ENCODE measurements around the gene ARHGAP9. TPM values are rescaled to one million over a fixed set of nuclear protein-coding genes. Genes with fewer than 3 reads are reported as not detected.
"Not testable (repeated sequence)": the region's sequence is repeated elsewhere in the genome, so short reads cannot be mapped to it uniquely, and the experiment has no call there.

ARHGAP9 gene
- total RNA-seq, 1 experiment from 2014 or later, result not detected

DNA sequence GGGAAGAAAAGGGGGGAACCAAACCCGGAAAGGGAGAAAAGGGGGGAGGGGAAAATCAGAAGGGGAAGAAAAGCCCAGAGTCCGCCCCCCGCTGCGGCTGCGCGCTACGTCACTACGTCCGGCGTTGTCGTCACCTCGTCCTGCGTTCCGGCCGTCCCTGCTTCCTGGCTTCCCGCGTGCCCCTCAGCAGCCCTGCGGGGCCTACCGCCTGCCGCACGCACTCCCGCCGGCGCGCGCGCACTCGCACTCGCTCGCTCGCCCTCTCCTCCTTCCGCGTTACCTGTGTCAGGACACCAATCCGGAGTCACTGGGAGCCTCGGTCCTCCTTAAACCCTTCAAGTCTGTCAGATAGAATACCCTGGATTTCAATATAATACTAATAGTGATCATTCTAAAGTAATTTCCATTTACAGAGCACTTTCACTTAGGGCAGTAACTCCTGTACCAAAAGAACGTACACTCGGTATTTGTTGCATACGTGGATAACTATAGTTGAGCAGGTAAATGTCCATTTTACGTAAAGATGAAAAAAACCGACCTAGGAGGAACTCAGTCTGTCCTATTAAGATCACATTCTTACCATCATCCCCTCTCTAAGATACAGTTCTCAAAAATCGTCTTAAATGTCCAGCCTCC, 48.6 kb downstream of the ARHGAP9 start, which contains the start of gene R3HDM2:
TSS of gene R3HDM2 (minus strand) at position 113 of the 636 bp plus-strand sequence. CDS start 120,615 bp downstream, outside the sequence.
- in situ Hi-C loops (cut with HindIII; ENCODE audit: low pct_unique_long_range_greater_than_20kb, low sequenced_read_pairs), result no loop called here
- DNase-seq (ENCODE audit: low read depth), result peak; percentile 94

DNA sequence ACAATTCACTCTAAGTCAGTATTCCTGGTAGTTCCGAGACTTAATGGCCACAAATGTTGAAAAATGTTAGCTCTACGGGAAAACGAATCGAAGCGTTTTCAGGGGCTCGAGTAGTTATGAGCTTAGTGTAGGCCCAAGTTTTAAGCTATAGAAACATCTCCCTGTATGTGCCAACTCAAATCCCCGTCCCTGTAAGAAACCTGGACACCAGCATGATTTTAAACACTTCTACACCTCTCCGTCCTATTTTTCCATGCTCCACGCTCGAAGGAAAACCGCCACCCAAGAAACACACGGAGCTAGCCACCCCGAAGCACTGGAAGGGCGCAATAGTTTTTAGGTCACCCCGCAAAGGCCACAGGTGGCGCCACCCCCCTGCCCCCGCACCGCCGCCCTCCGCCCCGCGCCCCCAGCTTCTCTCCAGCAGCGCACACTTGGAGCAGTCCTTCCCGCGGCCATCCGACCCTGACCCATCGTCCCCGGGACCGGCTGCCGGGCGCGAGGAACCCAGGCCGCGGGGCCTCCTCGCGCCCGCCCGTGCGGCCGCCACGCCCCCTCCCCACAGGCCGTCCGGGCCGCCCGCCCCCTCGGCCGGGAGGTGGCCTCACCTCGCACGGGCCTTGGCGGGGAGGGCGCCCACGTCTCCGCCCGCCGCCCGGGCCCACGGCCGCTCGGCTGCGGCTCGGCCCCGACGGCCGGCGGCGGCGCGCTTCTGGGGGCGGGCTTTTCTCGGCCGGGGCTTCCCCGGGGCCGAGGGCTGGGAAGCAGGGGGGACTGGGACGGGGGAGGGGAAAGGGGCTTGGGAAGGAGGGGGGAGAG, 49.3 kb downstream of the ARHGAP9 start:
- DNase-seq (ENCODE audit: low read depth), result peak; percentile 54
- in situ Hi-C loops (cut with HindIII; ENCODE audit: low pct_unique_long_range_greater_than_20kb, low sequenced_read_pairs), result no loop called here

- DNase-seq (ENCODE audit: low read depth), result no peak
- in situ Hi-C loops (cut with HindIII; ENCODE audit: low pct_unique_long_range_greater_than_20kb, low sequenced_read_pairs), result no loop called here
These were observed 50.1 kb downstream of the ARHGAP9 start for GRCh38 chr12:57429473-57430111.

GRCh38 chr12:57428965-57429364, 50.7 kb downstream of the ARHGAP9 start:
- DNase-seq (ENCODE audit: low read depth), result no peak
- in situ Hi-C loops (cut with HindIII; ENCODE audit: low pct_unique_long_range_greater_than_20kb, low sequenced_read_pairs), result no loop called here

DNA sequence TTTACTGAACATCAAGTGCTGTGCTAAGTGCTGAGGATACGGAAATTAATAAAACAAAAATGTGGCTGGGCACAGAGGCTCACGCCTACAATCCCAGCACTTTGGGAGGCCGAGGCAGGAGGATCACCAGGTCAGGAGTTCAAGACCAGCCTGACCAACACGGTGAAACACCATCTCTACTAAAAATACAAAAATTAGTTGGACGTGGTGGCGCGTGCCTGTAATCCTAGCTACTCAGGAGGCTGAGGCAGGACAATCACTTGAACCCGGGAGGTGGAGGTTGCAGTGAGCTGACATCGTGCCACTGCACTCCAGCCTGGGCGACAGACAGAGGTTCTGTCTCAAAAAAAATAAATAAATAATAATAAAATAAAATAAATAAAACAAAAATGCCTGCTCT, 52.7 kb downstream of the ARHGAP9 start:
- DNase-seq (ENCODE audit: low read depth); in situ Hi-C loops (cut with HindIII; ENCODE audit: low pct_unique_long_range_greater_than_20kb, low sequenced_read_pairs): not testable (repeated sequence)

Other genes with a start within 250 kb of the ARHGAP9 start
- gene STAC3, start 228.7 kb downstream of the ARHGAP9 start, total RNA-seq (2014; rRNA removed; shearing (Covaris generic); ENCODE audit: low replicate concordance), result 0.95 TPM in 1 of 2 replicates, not detected in the other
- gene R3HDM2, start 48.8 kb downstream of the ARHGAP9 start, total RNA-seq (2014; rRNA removed; shearing (Covaris generic); ENCODE audit: low replicate concordance), result 22.8 and 27.5 TPM in 2 replicates
- not detected in 2 replicates for gene INHBC, start 45.1 kb downstream of the ARHGAP9 start, total RNA-seq (2014; rRNA removed; shearing (Covaris generic); ENCODE audit: low replicate concordance)
- gene INHBE, start 24.6 kb downstream of the ARHGAP9 start, total RNA-seq (2014; rRNA removed; shearing (Covaris generic); ENCODE audit: low replicate concordance), result not detected in 2 replicates
- gene GLI1, start 20.1 kb downstream of the ARHGAP9 start, total RNA-seq (2014; rRNA removed; shearing (Covaris generic); ENCODE audit: low replicate concordance), result 0.57 and 1.8 TPM in 2 replicates
- gene MARS1, start 8.2 kb upstream of the ARHGAP9 start, total RNA-seq (2014; rRNA removed; shearing (Covaris generic); ENCODE audit: low replicate concordance), result 285 and 315 TPM in 2 replicates
- 19.6 and 64.7 TPM in 2 replicates for gene DDIT3, start 40.6 kb upstream of the ARHGAP9 start, total RNA-seq (2014; rRNA removed; shearing (Covaris generic); ENCODE audit: low replicate concordance)
- gene MBD6, start 43.0 kb upstream of the ARHGAP9 start, total RNA-seq (2014; rRNA removed; shearing (Covaris generic); ENCODE audit: low replicate concordance), result 4.3 and 8.3 TPM in 2 replicates
- 358 and 362 TPM in 2 replicates for gene DCTN2, start 67.3 kb upstream of the ARHGAP9 start, total RNA-seq (2014; rRNA removed; shearing (Covaris generic); ENCODE audit: low replicate concordance)
- not detected in 2 replicates for gene KIF5A, start 70.2 kb upstream of the ARHGAP9 start, total RNA-seq (2014; rRNA removed; shearing (Covaris generic); ENCODE audit: low replicate concordance)
- 33.7 and 39.2 TPM in 2 replicates for gene PIP4K2C, start 111.3 kb upstream of the ARHGAP9 start, total RNA-seq (2014; rRNA removed; shearing (Covaris generic); ENCODE audit: low replicate concordance)
- 9.6 and 14.4 TPM in 2 replicates for gene DTX3, start 125.0 kb upstream of the ARHGAP9 start, total RNA-seq (2014; rRNA removed; shearing (Covaris generic); ENCODE audit: low replicate concordance)
- 43.3 and 58.6 TPM in 2 replicates for gene ARHGEF25, start 131.6 kb upstream of the ARHGAP9 start, total RNA-seq (2014; rRNA removed; shearing (Covaris generic); ENCODE audit: low replicate concordance)
- 64.3 and 66.6 TPM in 2 replicates for gene B4GALNT1, start 153.3 kb upstream of the ARHGAP9 start, total RNA-seq (2014; rRNA removed; shearing (Covaris generic); ENCODE audit: low replicate concordance)
- 185 and 187 TPM in 2 replicates for gene OS9, start 214.3 kb upstream of the ARHGAP9 start, total RNA-seq (2014; rRNA removed; shearing (Covaris generic); ENCODE audit: low replicate concordance)

Data from Caki2 (cell line).